ENCODE data around the gene GPC2.

GRCh38 chr7:100119970-100120732, 57.0 kb downstream of the GPC2 start:
- TF ChIP-seq CTCF (IDR thresholded peaks at IDR 0.05) (no peak), POLR2A (IDR thresholded peaks at IDR 0.05) (no peak)
